Astrocyte (in vitro differentiated cells and primary cell): ENCODE data around the gene B3GNT7. TPM values are rescaled to one million over a fixed set of nuclear protein-coding genes. Genes with fewer than 3 reads are reported as not detected.
"Not testable (repeated sequence)": the region's sequence is repeated elsewhere in the genome, so short reads cannot be mapped to it uniquely, and the experiment has no call there.

Experiments used
- DNase-seq: peaks from one replicate; pipeline ENCODE4 v3.0.0-alpha.2; 2010; ENCODE audit warnings: low read depth
- FAIRE-seq: peaks from 2 replicates; lab custom pipeline; 2011; peaks lifted over from hg19 to GRCh38; lab: Jason Lieb, UNC
- H2AFZ ChIP-seq: 2 replicates; pipeline ENCODE4 v1.6.0; 2012; ENCODE audit warnings: low read depth, low read length, inconsistent platforms
- H3K27ac ChIP-seq: 2 replicates; pipeline ENCODE4 v1.5.1; 2011; ENCODE audit warnings: low read depth, low read length, inconsistent platforms
- H3K27me3 ChIP-seq: 2 replicates; pipeline ENCODE4 v1.6.0; 2011; ENCODE audit warnings: low read length, inconsistent platforms; ENCODE audit not compliant: insufficient read depth
- H3K36me3 ChIP-seq: 2 replicates; pipeline ENCODE4 v1.5.1; 2011; ENCODE audit warnings: low read length, inconsistent platforms; ENCODE audit not compliant: insufficient read depth
- H3K4me1 ChIP-seq: 2 replicates; pipeline ENCODE4 v1.5.1; 2011; ENCODE audit warnings: low read length, inconsistent platforms; ENCODE audit not compliant: insufficient read depth
- H3K4me2 ChIP-seq: 2 replicates; pipeline ENCODE4 v1.6.0; 2012; ENCODE audit warnings: low read length, inconsistent platforms
- H3K4me3 ChIP-seq: 2 replicates; pipeline ENCODE4 v1.5.1; 2011; ENCODE audit warnings: low read depth, mild to moderate bottlenecking, low read length, inconsistent platforms; ENCODE audit not compliant: insufficient read depth
- H3K79me2 ChIP-seq: 2 replicates; pipeline ENCODE4 v1.6.0; 2012; ENCODE audit warnings: mild to moderate bottlenecking, low read length, inconsistent platforms; ENCODE audit not compliant: insufficient read depth
- H3K9ac ChIP-seq: 2 replicates; pipeline ENCODE4 v1.6.0; 2012; ENCODE audit warnings: mild to moderate bottlenecking, low read length, inconsistent platforms
- H3K9me3 ChIP-seq: 2 replicates; pipeline ENCODE4 v1.5.1; 2012; ENCODE audit warnings: low read depth, mild to moderate bottlenecking, low read length, inconsistent platforms; ENCODE audit not compliant: insufficient read depth
- H4K20me1 ChIP-seq: 2 replicates; pipeline ENCODE4 v1.6.0; 2012; ENCODE audit warnings: low read length, inconsistent platforms; ENCODE audit not compliant: insufficient read depth
- H3K27ac Mint-ChIP-seq: one replicate; pipeline ENCODE4 v1.8.0; 2021; ENCODE audit warnings: mild to moderate bottlenecking, mixed read lengths; ENCODE audit not compliant: unreplicated experiment
- H3K27me3 Mint-ChIP-seq: one replicate; pipeline ENCODE4 v1.8.0; 2021; ENCODE audit warnings: low read depth, mixed read lengths; ENCODE audit not compliant: unreplicated experiment
- H3K36me3 Mint-ChIP-seq: one replicate; pipeline ENCODE4 v1.8.0; 2021; ENCODE audit warnings: low read depth, mixed read lengths; ENCODE audit not compliant: unreplicated experiment
- H3K4me1 Mint-ChIP-seq: one replicate; pipeline ENCODE4 v1.8.0; 2021; ENCODE audit warnings: low read depth, mixed read lengths; ENCODE audit not compliant: unreplicated experiment
- H3K4me3 Mint-ChIP-seq: one replicate; pipeline ENCODE4 v1.8.0; 2021; ENCODE audit warnings: mild to moderate bottlenecking, moderate library complexity, mixed read lengths; ENCODE audit not compliant: unreplicated experiment
- H3K9me3 Mint-ChIP-seq: one replicate; pipeline ENCODE4 v1.8.0; 2021; ENCODE audit warnings: mild to moderate bottlenecking, mixed read lengths; ENCODE audit not compliant: unreplicated experiment
- CTCF ChIP-seq: IDR thresholded peaks from 2 replicates; pipeline ENCODE4 v1.5.1; 2011; ENCODE audit warnings: low read depth, mild to moderate bottlenecking, inconsistent platforms, low read length, moderate library complexity; ENCODE audit not compliant: insufficient read depth
- EZH2 ChIP-seq: IDR thresholded peaks from 2 replicates; pipeline ENCODE4 v1.6.1; 2012; ENCODE audit warnings: mild to moderate bottlenecking, low read length, inconsistent platforms; ENCODE audit not compliant: insufficient read depth
- total RNA-seq: library from RNA; stranded (reverse); gene quantifications from 2 replicates; pipeline ENCODE4 v1.2.1, GENCODE V29; 2021

B3GNT7 gene
- total RNA-seq, 1 donor from 2014 or later: 1.7 TPM

DNA sequence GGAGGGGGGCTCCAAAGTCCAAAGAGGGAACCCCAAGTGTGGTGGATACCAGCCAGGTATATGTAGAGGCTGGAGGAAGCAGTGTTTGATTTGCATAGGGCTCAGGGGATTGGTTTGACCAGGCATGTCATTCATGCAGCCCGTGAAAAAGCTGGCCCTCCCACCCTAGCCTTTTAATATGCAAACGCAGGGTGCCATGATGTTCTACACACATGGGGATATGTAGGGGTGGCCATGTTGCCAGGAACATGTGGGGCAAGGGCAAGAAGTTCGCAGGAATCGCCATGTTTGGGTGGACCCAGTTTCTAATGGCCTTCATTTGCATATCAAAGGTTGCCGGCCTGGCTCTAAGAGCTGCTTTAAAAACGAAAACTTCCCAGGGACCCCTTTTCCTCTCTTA, 33.6 kb downstream of the B3GNT7 start:
- Histone ChIP-seq H3K27me3 (no peaks in the 10 kb centered on the region), H3K36me3 (no peaks in the 10 kb centered on the region), H3K9ac (no peak overlapping the region), H3K9me3 (peaks cover 2% of the 10 kb centered on the region), H3K4me1 (no peaks in the 10 kb centered on the region), H4K20me1 (no peaks in the 10 kb centered on the region), H3K79me2 (no peaks in the 10 kb centered on the region), H3K4me2 (no peak overlapping the region), H3K27ac (no peak overlapping the region), H3K4me3 (no peak overlapping the region), H2AFZ (no peak overlapping the region)
- DNase-seq (no peak), FAIRE-seq (no peak)
- H3K36me3 Mint-ChIP-seq: no peaks in the 10 kb centered on the region
- no peak overlapping the region for H3K27ac Mint-ChIP-seq
- peaks cover 2% of the 10 kb centered on the region for H3K4me1 Mint-ChIP-seq
- no peak for TF ChIP-seq CTCF
- no peak for TF ChIP-seq EZH2
- H3K4me3 Mint-ChIP-seq: no peak overlapping the region
- peaks cover 7% of the 10 kb centered on the region for H3K27me3 Mint-ChIP-seq
- peaks cover 15% of the 10 kb centered on the region for H3K9me3 Mint-ChIP-seq

- FAIRE-seq (no peak), DNase-seq (no peak)
- Histone ChIP-seq H4K20me1 (no peaks in the 10 kb centered on the region), H3K4me3 (no peak overlapping the region), H3K4me1 (no peaks in the 10 kb centered on the region), H3K27ac (no peak overlapping the region), H3K79me2 (no peaks in the 10 kb centered on the region), H3K36me3 (no peaks in the 10 kb centered on the region), H3K9me3 (peaks cover 2% of the 10 kb centered on the region), H3K9ac (no peak overlapping the region), H2AFZ (no peak overlapping the region), H3K4me2 (no peak overlapping the region), H3K27me3 (no peaks in the 10 kb centered on the region)
- no peaks in the 10 kb centered on the region for H3K36me3 Mint-ChIP-seq
- peaks cover 2% of the 10 kb centered on the region for H3K4me1 Mint-ChIP-seq
- H3K4me3 Mint-ChIP-seq: no peak overlapping the region
- peak overlapping the region; percentile 31 for H3K27ac Mint-ChIP-seq
- peaks cover 7% of the 10 kb centered on the region for H3K27me3 Mint-ChIP-seq
- TF ChIP-seq EZH2 (no peak), CTCF (no peak)
- H3K9me3 Mint-ChIP-seq: peaks cover 15% of the 10 kb centered on the region
Measured at GRCh38 chr2:231429901-231430300, 34.4 kb downstream of the B3GNT7 start.

GRCh38 chr2:231430437-231430836, 34.9 kb downstream of the B3GNT7 start:
- not testable (repeated sequence) for H3K4me3 Mint-ChIP-seq, H3K27ac Mint-ChIP-seq

More at GRCh38 chr2:231430437-231430836, 34.9 kb downstream of the B3GNT7 start:
- H3K27ac ChIP-seq, H3K36me3 ChIP-seq, H3K27me3 Mint-ChIP-seq, H2AFZ ChIP-seq, H3K79me2 ChIP-seq, H3K9me3 ChIP-seq, H3K9ac ChIP-seq, DNase-seq, H4K20me1 ChIP-seq, H3K4me1 Mint-ChIP-seq, FAIRE-seq, H3K36me3 Mint-ChIP-seq, H3K4me2 ChIP-seq, H3K4me3 ChIP-seq, H3K27me3 ChIP-seq, H3K4me1 ChIP-seq: not testable (repeated sequence)
- peaks cover 13% of the 10 kb centered on the region for H3K9me3 Mint-ChIP-seq
